Vagina (tissue), 2 donors: Measurements from ENCODE around the gene TOX3.

ENCODE experiments used
- POLR2AphosphoS5 ChIP-seq, 2 donors: sonication (generic); formaldehyde crosslinking; IDR thresholded peaks; one replicate each; pipeline ENCODE4 v1.9.0; 2017; ENCODE audit warnings: antibody characterized with exemption in 2 of 2, mild to moderate bottlenecking in 2 of 2, low read depth in 1 of 2; ENCODE audit not compliant: insufficient read depth in 1 of 2
- TF ChIP-seq, protein P1 (sequence below), 3 experiments: fragments of 450-650 bp in 2 of 3; fragments of 200-600 bp in 1 of 3; sonication (generic) in 1 of 3; IDR thresholded peaks; one replicate each; pipeline ENCODE4 v1.5.1; 2017 to 2019; ENCODE audit warnings: antibody characterized with exemption in 3 of 3, mild to moderate bottlenecking in 2 of 3, moderate library complexity in 2 of 3

DNA sequence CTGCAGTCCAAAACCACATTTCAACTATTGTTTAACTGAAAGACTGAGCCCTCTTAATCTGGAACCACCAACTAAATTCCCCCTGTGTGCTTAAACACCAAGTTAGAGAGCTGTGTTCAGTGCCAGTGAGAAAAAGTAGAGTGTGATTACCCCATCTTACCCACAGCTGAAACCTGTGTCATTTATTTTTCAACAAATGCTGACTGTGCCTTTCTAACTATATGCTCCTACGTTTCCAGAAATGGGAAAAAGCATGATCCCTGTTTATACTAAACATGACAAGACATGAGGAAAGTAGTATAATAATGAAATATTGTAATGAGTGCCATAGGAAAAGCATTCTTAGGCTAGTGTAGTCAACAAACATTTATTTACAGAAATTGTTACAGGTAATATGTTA is 7.4 kb upstream of the TOX3 start:
- TF ChIP-seq, protein P1, sequence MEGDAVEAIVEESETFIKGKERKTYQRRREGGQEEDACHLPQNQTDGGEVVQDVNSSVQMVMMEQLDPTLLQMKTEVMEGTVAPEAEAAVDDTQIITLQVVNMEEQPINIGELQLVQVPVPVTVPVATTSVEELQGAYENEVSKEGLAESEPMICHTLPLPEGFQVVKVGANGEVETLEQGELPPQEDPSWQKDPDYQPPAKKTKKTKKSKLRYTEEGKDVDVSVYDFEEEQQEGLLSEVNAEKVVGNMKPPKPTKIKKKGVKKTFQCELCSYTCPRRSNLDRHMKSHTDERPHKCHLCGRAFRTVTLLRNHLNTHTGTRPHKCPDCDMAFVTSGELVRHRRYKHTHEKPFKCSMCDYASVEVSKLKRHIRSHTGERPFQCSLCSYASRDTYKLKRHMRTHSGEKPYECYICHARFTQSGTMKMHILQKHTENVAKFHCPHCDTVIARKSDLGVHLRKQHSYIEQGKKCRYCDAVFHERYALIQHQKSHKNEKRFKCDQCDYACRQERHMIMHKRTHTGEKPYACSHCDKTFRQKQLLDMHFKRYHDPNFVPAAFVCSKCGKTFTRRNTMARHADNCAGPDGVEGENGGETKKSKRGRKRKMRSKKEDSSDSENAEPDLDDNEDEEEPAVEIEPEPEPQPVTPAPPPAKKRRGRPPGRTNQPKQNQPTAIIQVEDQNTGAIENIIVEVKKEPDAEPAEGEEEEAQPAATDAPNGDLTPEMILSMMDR (IDR thresholded peaks at IDR 0.05): no peak
- no peak for TF ChIP-seq POLR2AphosphoS5 (IDR thresholded peaks at IDR 0.05; ENCODE audit: insufficient read depth in 1 of 2, low read depth in 1 of 2)
